DND-41 (cell line): Measurements from ENCODE around the gene CERK.

Source experiments
- CTCF ChIP-seq: IDR thresholded peaks from 2 replicates; pipeline ENCODE4 v1.5.1; 2012; ENCODE audit warnings: borderline replicate concordance, low read length, moderate library complexity, mild to moderate bottlenecking; ENCODE audit not compliant: poor library complexity, severe bottlenecking; ENCODE audit errors: extremely low read depth
- EZH2 ChIP-seq: IDR thresholded peaks from 3 replicates; pipeline ENCODE4 v1.6.1; 2012; ENCODE audit warnings: borderline replicate concordance, low read depth, mild to moderate bottlenecking, moderate library complexity, low read length, inconsistent platforms; ENCODE audit not compliant: severe bottlenecking

GRCh38 chr22:46639843-46640242 lies 98.2 kb downstream of the CERK start:
- TF ChIP-seq CTCF (no peak), EZH2 (no peak)
